Neural progenitor cell (in vitro differentiated cells): ENCODE results near the gene CELSR3. TPM values are rescaled to one million over a fixed set of nuclear protein-coding genes. Genes with fewer than 3 reads are reported as not detected.

ENCODE experiments used
- DNase-seq: peaks from one replicate; pipeline ENCODE4 v3.0.0-alpha.2; 2016; ENCODE audit warnings: low spot score
- H2AFZ ChIP-seq: fragments of 200-600 bp; sonication (generic); replicated peaks from 2 replicates; pipeline ENCODE4 v1.6.1; 2016; ENCODE audit warnings: antibody characterized with exemption
- H3F3A ChIP-seq: fragments of 200-600 bp; sonication (generic); 2 replicates; pipeline ENCODE4 v1.6.1; 2016; ENCODE audit warnings: antibody characterized with exemption, low read depth
- H3K27ac ChIP-seq: fragments of 200-600 bp; sonication (generic); 2 replicates; pipeline ENCODE4 v1.5.1; 2016; ENCODE audit warnings: mild to moderate bottlenecking
- H3K27me3 ChIP-seq: fragments of 200-600 bp; sonication (generic); 2 replicates; pipeline ENCODE4 v1.6.1; 2016; ENCODE audit warnings: mild to moderate bottlenecking, moderate library complexity
- H3K36me3 ChIP-seq: fragments of 200-600 bp; sonication (generic); 2 replicates; pipeline ENCODE4 v1.5.1; 2016
- H3K4me1 ChIP-seq: fragments of 200-600 bp; sonication (generic); 2 replicates; pipeline ENCODE4 v1.6.1; 2016; ENCODE audit warnings: mixed run types
- H3K4me2 ChIP-seq: fragments of 200-600 bp; sonication (generic); 2 replicates; pipeline ENCODE4 v1.6.1; 2016
- H3K4me3 ChIP-seq: fragments of 200-600 bp; sonication (generic); 2 replicates; pipeline ENCODE4 v1.5.1; 2016
- H3K79me2 ChIP-seq: fragments of 200-600 bp; sonication (generic); 2 replicates; pipeline ENCODE4 v1.6.1; 2016; ENCODE audit warnings: low read depth
- H3K9ac ChIP-seq: fragments of 200-600 bp; sonication (generic); 2 replicates; pipeline ENCODE4 v1.6.1; 2016
- H3K9me3 ChIP-seq: fragments of 200-600 bp; sonication (generic); 2 replicates; pipeline ENCODE4 v1.5.1; 2016; ENCODE audit warnings: low read depth
- H4K20me1 ChIP-seq: fragments of 200-600 bp; sonication (generic); 2 replicates; pipeline ENCODE4 v1.6.1; 2016; ENCODE audit warnings: low read depth
- H3K27ac Mint-ChIP-seq: 3 replicates; pipeline ENCODE4 v1.8.0; 2021; ENCODE audit warnings: mixed read lengths
- H3K27me3 Mint-ChIP-seq: 2 replicates; pipeline ENCODE4 v1.8.0; 2022; ENCODE audit warnings: low read depth, mild to moderate bottlenecking, inconsistent platforms, moderate library complexity, mixed read lengths; ENCODE audit not compliant: insufficient read depth
- H3K36me3 Mint-ChIP-seq: 3 replicates; pipeline ENCODE4 v1.8.0; 2021; ENCODE audit warnings: mixed read lengths
- H3K4me1 Mint-ChIP-seq: 3 replicates; pipeline ENCODE4 v1.8.0; 2021; ENCODE audit warnings: mixed read lengths
- H3K4me3 Mint-ChIP-seq: 3 replicates; pipeline ENCODE4 v1.8.0; 2021; ENCODE audit warnings: mild to moderate bottlenecking, moderate library complexity, mixed read lengths
- H3K9me3 Mint-ChIP-seq: 3 replicates; pipeline ENCODE4 v1.8.0; 2020; ENCODE audit warnings: mixed read lengths
- EZH2 ChIP-seq: fragments of 200-600 bp; sonication (generic); IDR thresholded peaks from 2 replicates; pipeline ENCODE4 v1.6.1; 2017; ENCODE audit warnings: antibody characterized with exemption, mild to moderate bottlenecking, moderate library complexity
- EZH2phosphoT487 ChIP-seq: fragments of 200-600 bp; sonication (generic); IDR thresholded peaks from 2 replicates; pipeline ENCODE4 v1.6.1; 2017; ENCODE audit warnings: antibody characterized with exemption
- total RNA-seq: library from RNA; depleted of rRNA; stranded (reverse); fragments of >200 nt; gene quantifications from 2 replicates; pipeline ENCODE4 v1.2.3, GENCODE V29; 2015; ENCODE audit warnings: low replicate concordance
- TF ChIP-seq, protein P1 (sequence below): fragments of 200-600 bp; sonication (generic); IDR thresholded peaks from 2 replicates; pipeline ENCODE4 v1.5.1; 2017; ENCODE audit warnings: antibody characterized with exemption, mild to moderate bottlenecking

The CELSR3 gene
- total RNA-seq, 1 donor from 2014 or later, result 9.9 TPM

DNA sequence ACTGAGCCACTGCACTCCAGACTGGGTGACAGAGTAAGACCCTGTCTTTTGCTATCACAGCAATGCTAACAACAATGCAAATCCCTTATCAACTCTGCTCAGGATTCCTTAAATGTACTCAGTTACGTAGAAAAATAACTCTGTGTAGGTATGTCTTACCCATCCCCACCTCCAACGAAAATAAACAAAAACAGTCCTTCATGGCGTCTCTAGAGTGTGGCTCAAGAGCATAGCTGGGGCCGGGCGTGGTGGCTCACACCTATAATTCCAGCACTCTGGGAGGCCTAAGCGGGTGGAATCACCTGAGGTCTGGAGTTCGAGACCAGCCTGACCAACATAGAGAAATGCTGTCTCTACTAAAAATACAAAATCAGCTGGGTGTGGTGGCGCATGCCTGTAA lies 36.2 kb upstream of the CELSR3 start:
- Mint-ChIP-seq H3K27me3 (peaks cover 2% of the 10 kb centered on the region), H3K4me3 (no peak overlapping the region), H3K36me3 (peaks cover 32% of the 10 kb centered on the region), H3K9me3 (no peaks in the 10 kb centered on the region), H3K4me1 (peaks cover 17% of the 10 kb centered on the region), H3K27ac (no peak overlapping the region)
- H4K20me1 ChIP-seq, result peaks cover 100% of the 10 kb centered on the region
- H3F3A ChIP-seq, result peaks cover 63% of the 10 kb centered on the region
- peaks cover 100% of the 10 kb centered on the region for H3K79me2 ChIP-seq
- no peaks in the 10 kb centered on the region for H3K27me3 ChIP-seq
- H3K36me3 ChIP-seq, result peaks cover 7% of the 10 kb centered on the region
- no peak for DNase-seq
- H3K9me3 ChIP-seq, result no peaks in the 10 kb centered on the region
- H3K4me1 ChIP-seq, result peaks cover 23% of the 10 kb centered on the region
- H3K9ac ChIP-seq, result no peak overlapping the region
- TF ChIP-seq EZH2phosphoT487 (no peak), EZH2 (no peak)
- TF ChIP-seq, protein P1, sequence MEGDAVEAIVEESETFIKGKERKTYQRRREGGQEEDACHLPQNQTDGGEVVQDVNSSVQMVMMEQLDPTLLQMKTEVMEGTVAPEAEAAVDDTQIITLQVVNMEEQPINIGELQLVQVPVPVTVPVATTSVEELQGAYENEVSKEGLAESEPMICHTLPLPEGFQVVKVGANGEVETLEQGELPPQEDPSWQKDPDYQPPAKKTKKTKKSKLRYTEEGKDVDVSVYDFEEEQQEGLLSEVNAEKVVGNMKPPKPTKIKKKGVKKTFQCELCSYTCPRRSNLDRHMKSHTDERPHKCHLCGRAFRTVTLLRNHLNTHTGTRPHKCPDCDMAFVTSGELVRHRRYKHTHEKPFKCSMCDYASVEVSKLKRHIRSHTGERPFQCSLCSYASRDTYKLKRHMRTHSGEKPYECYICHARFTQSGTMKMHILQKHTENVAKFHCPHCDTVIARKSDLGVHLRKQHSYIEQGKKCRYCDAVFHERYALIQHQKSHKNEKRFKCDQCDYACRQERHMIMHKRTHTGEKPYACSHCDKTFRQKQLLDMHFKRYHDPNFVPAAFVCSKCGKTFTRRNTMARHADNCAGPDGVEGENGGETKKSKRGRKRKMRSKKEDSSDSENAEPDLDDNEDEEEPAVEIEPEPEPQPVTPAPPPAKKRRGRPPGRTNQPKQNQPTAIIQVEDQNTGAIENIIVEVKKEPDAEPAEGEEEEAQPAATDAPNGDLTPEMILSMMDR, result no peak
- no peak overlapping the region for H3K27ac ChIP-seq
- no peak overlapping the region for H3K4me3 ChIP-seq
- H2AFZ ChIP-seq, result no peak overlapping the region
- no peak overlapping the region for H3K4me2 ChIP-seq

DNA sequence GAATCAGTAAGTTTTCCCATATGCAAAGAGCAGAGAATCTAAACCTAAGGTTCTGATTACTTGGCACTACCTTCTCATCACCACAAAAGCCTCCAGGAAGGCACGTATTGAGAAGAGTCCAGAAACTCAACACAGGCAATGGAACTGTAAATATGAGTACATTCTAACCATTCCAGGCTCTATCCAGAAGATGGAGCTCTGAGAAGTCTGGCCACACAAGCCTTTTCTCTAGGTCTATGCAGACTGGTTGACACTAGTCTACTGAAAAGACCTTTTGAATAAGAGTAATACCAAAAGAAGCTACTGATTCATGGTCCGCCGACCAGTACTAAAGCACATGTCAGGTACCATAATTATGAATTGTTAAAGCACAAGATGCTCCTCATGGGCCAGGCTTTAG lies 35.3 kb upstream of the CELSR3 start:
- peaks cover 100% of the 10 kb centered on the region for H4K20me1 ChIP-seq
- TF ChIP-seq, protein P1, result no peak
- TF ChIP-seq EZH2phosphoT487 (no peak), EZH2 (no peak)
- H3K27ac ChIP-seq, result no peak overlapping the region
- H3K27me3 ChIP-seq, result no peaks in the 10 kb centered on the region
- DNase-seq, result no peak
- Mint-ChIP-seq H3K9me3 (no peaks in the 10 kb centered on the region), H3K4me3 (no peak overlapping the region), H3K36me3 (peaks cover 36% of the 10 kb centered on the region), H3K27me3 (peaks cover 2% of the 10 kb centered on the region), H3K4me1 (peaks cover 17% of the 10 kb centered on the region), H3K27ac (no peak overlapping the region)
- no peak overlapping the region for H3K4me3 ChIP-seq
- H2AFZ ChIP-seq, result no peak overlapping the region
- H3K4me2 ChIP-seq, result no peak overlapping the region
- H3F3A ChIP-seq, result peaks cover 70% of the 10 kb centered on the region
- no peaks in the 10 kb centered on the region for H3K9me3 ChIP-seq
- peaks cover 23% of the 10 kb centered on the region for H3K4me1 ChIP-seq
- H3K36me3 ChIP-seq, result peaks cover 14% of the 10 kb centered on the region
- no peak overlapping the region for H3K9ac ChIP-seq
- peaks cover 100% of the 10 kb centered on the region for H3K79me2 ChIP-seq

DNA sequence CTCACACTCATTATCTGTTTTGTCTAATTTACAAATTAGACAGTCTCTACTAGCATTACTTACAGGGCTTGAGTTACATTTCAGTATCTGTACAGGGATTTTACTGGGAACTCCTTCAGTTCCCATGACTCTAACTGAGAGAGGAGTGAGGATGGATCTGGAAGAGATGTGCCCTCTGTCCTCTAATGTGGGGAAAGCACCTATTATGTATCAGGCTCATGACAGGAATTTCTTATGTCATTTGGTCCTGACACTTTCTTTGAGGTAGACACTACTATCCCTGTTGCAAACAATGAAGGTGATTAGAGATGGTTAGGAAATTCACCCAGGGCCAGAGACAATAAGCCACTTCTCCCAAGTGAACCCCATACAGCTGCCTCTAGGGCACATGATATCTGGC lies 33.9 kb upstream of the CELSR3 start:
- Mint-ChIP-seq H3K36me3 (peaks cover 34% of the 10 kb centered on the region), H3K27ac (no peak overlapping the region), H3K4me3 (no peak overlapping the region), H3K4me1 (peaks cover 17% of the 10 kb centered on the region), H3K27me3 (peaks cover 2% of the 10 kb centered on the region), H3K9me3 (no peaks in the 10 kb centered on the region)
- no peaks in the 10 kb centered on the region for H3K9me3 ChIP-seq
- H3K27me3 ChIP-seq, result no peaks in the 10 kb centered on the region
- no peak overlapping the region for H3K4me3 ChIP-seq
- H2AFZ ChIP-seq, result no peak overlapping the region
- peaks cover 23% of the 10 kb centered on the region for H3K4me1 ChIP-seq
- DNase-seq, result no peak
- peaks cover 75% of the 10 kb centered on the region for H3F3A ChIP-seq
- H3K9ac ChIP-seq, result no peak overlapping the region
- no peak overlapping the region for H3K27ac ChIP-seq
- H3K36me3 ChIP-seq, result peaks cover 14% of the 10 kb centered on the region
- H3K4me2 ChIP-seq, result peak overlapping the region; percentile 32
- peaks cover 100% of the 10 kb centered on the region for H4K20me1 ChIP-seq
- no peak for TF ChIP-seq EZH2
- TF ChIP-seq, protein P1, result no peak
- TF ChIP-seq EZH2phosphoT487, result no peak
- H3K79me2 ChIP-seq, result peaks cover 99% of the 10 kb centered on the region
